ENCODE measurements around the gene BCL2. TPM values are rescaled to one million over a fixed set of nuclear protein-coding genes. Genes with fewer than 3 reads are reported as not detected.

BCL2 gene
- total RNA-seq, 1 experiment from 2014 or later, result 1.5 TPM

DNA sequence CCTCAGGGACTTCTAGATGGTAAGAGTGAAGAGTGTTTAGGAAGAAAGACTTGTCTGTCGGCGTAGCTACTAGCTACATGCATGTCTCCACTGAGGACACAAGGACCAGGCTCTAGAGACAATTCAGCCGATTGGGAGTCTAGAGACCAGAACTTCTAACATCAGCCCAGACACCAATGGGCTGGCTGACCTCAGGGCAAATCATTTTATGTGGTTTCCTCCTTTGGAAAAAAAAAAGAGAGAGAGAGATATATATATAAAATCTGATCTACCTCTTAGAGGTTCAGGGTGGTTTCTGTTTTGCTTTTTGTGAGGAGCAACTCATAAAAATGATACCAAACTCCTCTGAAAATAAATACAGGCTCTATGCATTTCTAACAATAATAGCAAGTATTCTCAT is 212.8 kb downstream of the BCL2 start:
- H3K27ac ChIP-seq (ENCODE audit: low read length), result no peak overlapping the region
- H4K20me1 ChIP-seq (ENCODE audit: low read length), result no peaks in the 10 kb centered on the region
- H3K9me3 ChIP-seq (ENCODE audit: low read length), result no peaks in the 10 kb centered on the region
- no peak for DNase-seq
- ChIA-PET POLR2A (ENCODE audit: unreplicated experiment) (no interaction called here), CTCF (no interaction called here)
- TF ChIP-seq, protein P1, sequence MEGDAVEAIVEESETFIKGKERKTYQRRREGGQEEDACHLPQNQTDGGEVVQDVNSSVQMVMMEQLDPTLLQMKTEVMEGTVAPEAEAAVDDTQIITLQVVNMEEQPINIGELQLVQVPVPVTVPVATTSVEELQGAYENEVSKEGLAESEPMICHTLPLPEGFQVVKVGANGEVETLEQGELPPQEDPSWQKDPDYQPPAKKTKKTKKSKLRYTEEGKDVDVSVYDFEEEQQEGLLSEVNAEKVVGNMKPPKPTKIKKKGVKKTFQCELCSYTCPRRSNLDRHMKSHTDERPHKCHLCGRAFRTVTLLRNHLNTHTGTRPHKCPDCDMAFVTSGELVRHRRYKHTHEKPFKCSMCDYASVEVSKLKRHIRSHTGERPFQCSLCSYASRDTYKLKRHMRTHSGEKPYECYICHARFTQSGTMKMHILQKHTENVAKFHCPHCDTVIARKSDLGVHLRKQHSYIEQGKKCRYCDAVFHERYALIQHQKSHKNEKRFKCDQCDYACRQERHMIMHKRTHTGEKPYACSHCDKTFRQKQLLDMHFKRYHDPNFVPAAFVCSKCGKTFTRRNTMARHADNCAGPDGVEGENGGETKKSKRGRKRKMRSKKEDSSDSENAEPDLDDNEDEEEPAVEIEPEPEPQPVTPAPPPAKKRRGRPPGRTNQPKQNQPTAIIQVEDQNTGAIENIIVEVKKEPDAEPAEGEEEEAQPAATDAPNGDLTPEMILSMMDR (conservative IDR thresholded peaks at IDR 0.05; ENCODE audit: low read depth, low read length), result no peak
- TF ChIP-seq EZH2 (IDR thresholded peaks at IDR 0.05; ENCODE audit: low read length, unreplicated experiment), result no peak
- TF ChIP-seq EZH2phosphoT487 (IDR thresholded peaks at IDR 0.05; ENCODE audit: borderline replicate concordance, low read length), result no peak
- no peak overlapping the region for H3K9ac ChIP-seq (ENCODE audit: low read length)
- H3K9me2 ChIP-seq (replicated peaks; ENCODE audit: low read length), result no peaks in the 10 kb centered on the region
- H3K4me2 ChIP-seq (ENCODE audit: low read length), result no peak overlapping the region
- H3K36me3 ChIP-seq (ENCODE audit: low read depth, low read length), result no peaks in the 10 kb centered on the region
- no peak for ATAC-seq
- H2AFZ ChIP-seq (ENCODE audit: low read length), result no peak overlapping the region
- intact Hi-C loops (cut with micrococcal nuclease), result no loop called here
- H3K4me3 ChIP-seq (ENCODE audit: low read length), result no peak overlapping the region
- H3K79me2 ChIP-seq (ENCODE audit: low read length), result no peaks in the 10 kb centered on the region
- 0 out of 2 replicates have a peak, but pooled peaks cover 3% of the 10 kb centered on the region for H3K27me3 ChIP-seq (ENCODE audit: low read length)
- H3K4me1 ChIP-seq (ENCODE audit: insufficient read depth, low read length), result no peaks in the 10 kb centered on the region
- BruUV-seq (replicated peaks), result no TSS peak
- no peaks in the 10 kb centered on the region for H3F3A ChIP-seq (ENCODE audit: low read length, unreplicated experiment)

DNA sequence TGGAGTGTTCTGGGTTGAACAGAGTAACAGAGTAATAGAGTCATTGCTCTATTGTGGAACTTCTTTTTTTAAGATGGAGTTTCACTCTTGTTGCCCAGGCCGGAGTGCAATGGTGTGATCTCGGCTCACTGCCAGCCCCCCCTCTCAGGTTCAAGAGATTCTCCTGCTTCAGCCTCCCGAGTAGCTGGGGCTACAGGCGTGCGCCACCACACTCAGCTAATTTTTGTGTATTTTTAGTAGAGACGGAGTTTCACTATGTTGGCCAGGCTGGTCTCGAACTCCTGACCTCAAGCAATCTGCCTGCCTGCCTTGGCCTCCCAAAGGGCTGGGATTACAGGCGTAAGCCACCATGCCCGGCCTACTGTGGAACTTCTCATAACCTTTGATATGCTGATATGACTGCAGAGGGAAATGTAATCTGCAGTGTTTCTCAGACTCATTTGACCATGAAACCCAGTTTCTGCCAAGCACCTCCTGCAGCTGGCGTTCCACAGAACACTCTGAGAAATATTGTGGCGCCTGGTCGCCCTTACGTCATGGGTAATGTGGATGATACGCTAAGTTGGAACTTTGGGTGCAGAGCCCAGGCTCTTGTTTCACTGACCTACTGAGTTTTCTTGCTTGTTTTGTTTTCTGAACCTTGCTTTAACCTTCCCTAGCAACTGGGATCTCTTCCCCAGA is 213.8 kb downstream of the BCL2 start:
- DNase-seq (no peak), ATAC-seq (no peak)
- H2AFZ ChIP-seq (ENCODE audit: low read length), result no peak overlapping the region
- H3K27ac ChIP-seq (ENCODE audit: low read length), result no peak overlapping the region
- intact Hi-C loops (cut with micrococcal nuclease), result no loop called here
- BruUV-seq (replicated peaks), result no TSS peak
- ChIA-PET POLR2A (ENCODE audit: unreplicated experiment) (no interaction called here), CTCF (no interaction called here)
- TF ChIP-seq EZH2 (IDR thresholded peaks at IDR 0.05; ENCODE audit: low read length, unreplicated experiment) (no peak), EZH2phosphoT487 (IDR thresholded peaks at IDR 0.05; ENCODE audit: borderline replicate concordance, low read length) (no peak)
- TF ChIP-seq, protein P1 (conservative IDR thresholded peaks at IDR 0.05; ENCODE audit: low read depth, low read length), result no peak
- H3K9me2 ChIP-seq (replicated peaks; ENCODE audit: low read length), result no peaks in the 10 kb centered on the region
- H3K4me3 ChIP-seq (ENCODE audit: low read length), result no peak overlapping the region
- H4K20me1 ChIP-seq (ENCODE audit: low read length), result no peaks in the 10 kb centered on the region
- no peaks in the 10 kb centered on the region for H3K4me1 ChIP-seq (ENCODE audit: insufficient read depth, low read length)
- no peaks in the 10 kb centered on the region for H3F3A ChIP-seq (ENCODE audit: low read length, unreplicated experiment)
- 0 out of 2 replicates have a peak, but pooled peaks cover 3% of the 10 kb centered on the region for H3K27me3 ChIP-seq (ENCODE audit: low read length)
- H3K36me3 ChIP-seq (ENCODE audit: low read depth, low read length), result no peaks in the 10 kb centered on the region
- H3K4me2 ChIP-seq (ENCODE audit: low read length), result no peak overlapping the region
- no peak overlapping the region for H3K9ac ChIP-seq (ENCODE audit: low read length)
- no peaks in the 10 kb centered on the region for H3K9me3 ChIP-seq (ENCODE audit: low read length)
- H3K79me2 ChIP-seq (ENCODE audit: low read length), result no peaks in the 10 kb centered on the region

- TF ChIP-seq EZH2 (IDR thresholded peaks at IDR 0.05; ENCODE audit: low read length, unreplicated experiment) (no peak), EZH2phosphoT487 (IDR thresholded peaks at IDR 0.05; ENCODE audit: borderline replicate concordance, low read length) (no peak)
- TF ChIP-seq, protein P1 (conservative IDR thresholded peaks at IDR 0.05; ENCODE audit: low read depth, low read length), result no peak
- ATAC-seq, result no peak
- no peaks in the 10 kb centered on the region for H3K4me1 ChIP-seq (ENCODE audit: insufficient read depth, low read length)
- H3K9ac ChIP-seq (ENCODE audit: low read length), result no peak overlapping the region
- intact Hi-C loops (cut with micrococcal nuclease), result no loop called here
- no TSS peak for BruUV-seq (replicated peaks)
- H2AFZ ChIP-seq (ENCODE audit: low read length), result no peak overlapping the region
- DNase-seq, result no peak
- H3K27ac ChIP-seq (ENCODE audit: low read length), result no peak overlapping the region
- no peak overlapping the region for H3K4me2 ChIP-seq (ENCODE audit: low read length)
- no peaks in the 10 kb centered on the region for H3K36me3 ChIP-seq (ENCODE audit: low read depth, low read length)
- POLR2A ChIA-PET (ENCODE audit: unreplicated experiment), result no interaction called here
- no peaks in the 10 kb centered on the region for H3F3A ChIP-seq (ENCODE audit: low read length, unreplicated experiment)
- no peaks in the 10 kb centered on the region for H3K79me2 ChIP-seq (ENCODE audit: low read length)
- no peaks in the 10 kb centered on the region for H3K9me2 ChIP-seq (replicated peaks; ENCODE audit: low read length)
- H3K4me3 ChIP-seq (ENCODE audit: low read length), result no peak overlapping the region
- CTCF ChIA-PET, result no interaction called here
- H3K27me3 ChIP-seq (ENCODE audit: low read length), result 0 out of 2 replicates have a peak, but pooled peaks cover 3% of the 10 kb centered on the region
- no peaks in the 10 kb centered on the region for H4K20me1 ChIP-seq (ENCODE audit: low read length)
- no peaks in the 10 kb centered on the region for H3K9me3 ChIP-seq (ENCODE audit: low read length)
Observed at GRCh38 chr18:63104868-63105267, 214.7 kb downstream of the BCL2 start.
